Esophagus muscularis mucosa (tissue), 4 donors: ENCODE measurements around the gene CGB7.

Source experiments
- EP300 ChIP-seq: sonication (generic); formaldehyde crosslinking; IDR thresholded peaks from one replicate; pipeline ENCODE4 v1.6.1; 2017; ENCODE audit warnings: antibody characterized with exemption
- POLR2A ChIP-seq: fragments of 450-650 bp; IDR thresholded peaks from one replicate; pipeline ENCODE4 v1.6.1; 2017; ENCODE audit warnings: antibody characterized with exemption, moderate library complexity, mild to moderate bottlenecking, low read depth
- POLR2AphosphoS5 ChIP-seq, 2 donors: sonication (generic); formaldehyde crosslinking; IDR thresholded peaks; one replicate each; pipeline ENCODE4 v1.6.1; 2017; ENCODE audit warnings: antibody characterized with exemption in 2 of 2
- TF ChIP-seq, protein P1 (sequence below), 3 experiments: fragments of 200-600 bp in 2 of 3; fragments of 450-650 bp in 1 of 3; sonication (generic) in 2 of 3; IDR thresholded peaks; one replicate each; pipeline ENCODE4 v1.5.1; 2017 to 2019; ENCODE audit warnings: antibody characterized with exemption in 3 of 3, mild to moderate bottlenecking in 2 of 3, moderate library complexity in 1 of 3

DNA sequence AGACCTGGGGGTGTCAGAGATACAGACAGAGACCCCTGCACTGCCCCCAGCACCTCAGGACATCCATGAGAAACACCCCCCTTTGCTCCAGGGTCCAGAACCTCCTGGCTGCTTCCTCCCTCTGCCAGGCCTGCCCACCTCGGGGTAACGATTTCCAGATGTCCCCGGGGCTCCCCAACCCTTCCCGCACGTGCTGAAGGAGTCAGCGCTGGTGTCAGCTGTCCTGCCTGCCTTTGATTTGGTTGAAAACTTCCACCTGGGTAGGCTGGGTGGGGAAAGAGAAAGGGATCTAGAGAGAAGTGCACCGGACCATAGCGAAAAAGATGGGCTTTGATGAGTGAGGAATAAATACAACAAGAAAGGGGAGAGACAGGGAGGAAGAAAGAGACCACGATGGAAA is 1.5 kb upstream of the CGB7 start:
- TF ChIP-seq, protein P1, sequence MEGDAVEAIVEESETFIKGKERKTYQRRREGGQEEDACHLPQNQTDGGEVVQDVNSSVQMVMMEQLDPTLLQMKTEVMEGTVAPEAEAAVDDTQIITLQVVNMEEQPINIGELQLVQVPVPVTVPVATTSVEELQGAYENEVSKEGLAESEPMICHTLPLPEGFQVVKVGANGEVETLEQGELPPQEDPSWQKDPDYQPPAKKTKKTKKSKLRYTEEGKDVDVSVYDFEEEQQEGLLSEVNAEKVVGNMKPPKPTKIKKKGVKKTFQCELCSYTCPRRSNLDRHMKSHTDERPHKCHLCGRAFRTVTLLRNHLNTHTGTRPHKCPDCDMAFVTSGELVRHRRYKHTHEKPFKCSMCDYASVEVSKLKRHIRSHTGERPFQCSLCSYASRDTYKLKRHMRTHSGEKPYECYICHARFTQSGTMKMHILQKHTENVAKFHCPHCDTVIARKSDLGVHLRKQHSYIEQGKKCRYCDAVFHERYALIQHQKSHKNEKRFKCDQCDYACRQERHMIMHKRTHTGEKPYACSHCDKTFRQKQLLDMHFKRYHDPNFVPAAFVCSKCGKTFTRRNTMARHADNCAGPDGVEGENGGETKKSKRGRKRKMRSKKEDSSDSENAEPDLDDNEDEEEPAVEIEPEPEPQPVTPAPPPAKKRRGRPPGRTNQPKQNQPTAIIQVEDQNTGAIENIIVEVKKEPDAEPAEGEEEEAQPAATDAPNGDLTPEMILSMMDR (IDR thresholded peaks at IDR 0.05): no peak
- TF ChIP-seq POLR2A: no peak
- no peak for TF ChIP-seq POLR2AphosphoS5 (IDR thresholded peaks at IDR 0.05)
- TF ChIP-seq EP300: no peak
